ENCODE results near the gene EZH2.

Gene EZH2

DNA sequence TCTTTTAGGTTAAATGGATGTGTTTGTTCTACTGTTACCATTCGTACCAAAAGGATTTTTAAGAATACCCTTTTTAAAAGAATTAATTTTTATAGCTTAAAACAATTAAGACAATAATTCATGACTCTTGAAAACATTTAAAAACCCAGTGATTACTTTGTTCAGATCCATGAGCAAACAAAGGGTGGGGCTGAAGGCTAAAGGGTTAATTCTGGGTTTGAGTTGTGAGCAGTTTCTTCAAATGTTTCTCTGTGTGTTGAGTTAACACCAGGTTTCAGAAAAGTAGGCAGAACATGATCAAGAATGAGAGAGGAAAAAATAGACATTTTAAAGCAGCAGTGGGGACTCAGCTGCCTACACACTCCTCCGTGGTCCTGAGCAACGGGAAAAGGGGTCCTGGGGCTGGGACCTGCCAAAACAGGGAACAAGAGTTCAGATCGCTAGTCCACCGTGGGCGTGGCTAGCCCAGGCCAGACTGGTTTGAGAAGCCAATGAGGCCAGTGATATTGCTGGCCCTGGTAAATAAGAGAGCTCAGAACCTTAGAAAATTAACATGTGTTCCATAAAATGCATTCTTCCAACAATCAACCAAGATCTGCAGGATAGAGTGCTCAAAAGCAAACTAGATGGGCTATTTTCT, 14.9 kb upstream of the EZH2 start:
- no peak for DNase-seq

DNA sequence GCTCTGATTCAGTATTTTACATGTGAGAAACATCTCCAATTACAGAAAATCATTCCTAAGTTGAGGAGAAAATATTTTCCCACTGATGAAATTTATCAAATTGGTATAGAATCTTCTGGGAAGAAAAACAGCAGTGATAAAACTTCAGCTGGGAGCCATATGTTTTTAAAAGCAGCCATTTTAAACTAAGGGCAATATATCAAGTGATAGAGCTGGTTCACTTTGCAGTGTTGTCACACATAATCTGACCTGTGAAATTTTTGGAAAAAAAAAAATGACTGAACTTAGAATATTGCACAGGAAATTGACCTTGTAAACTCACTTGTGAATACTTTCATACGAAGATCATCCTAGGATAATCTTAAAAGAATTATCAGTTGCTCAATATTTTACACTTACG, 10.5 kb upstream of the EZH2 start:
- DNase-seq: no peak

DNA sequence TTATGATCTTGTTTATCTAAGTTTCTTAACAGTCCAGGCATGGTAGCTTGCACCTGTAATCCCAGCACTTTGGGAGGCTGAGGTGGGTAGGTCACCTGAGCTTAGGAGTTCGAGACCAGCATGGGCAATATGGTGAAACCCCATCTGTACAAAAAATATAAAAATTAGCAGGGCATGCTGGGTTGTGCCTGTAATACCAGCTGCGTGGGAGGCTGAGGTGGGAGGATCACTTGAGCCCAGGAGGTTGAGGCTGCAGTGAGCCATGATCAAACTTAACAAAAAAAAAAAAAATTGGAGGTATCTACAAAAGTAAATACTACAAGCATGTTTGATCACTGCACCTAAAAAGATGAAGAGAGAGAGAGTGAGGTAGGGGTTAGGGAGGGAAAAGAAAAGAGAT, 9.0 kb upstream of the EZH2 start:
- no peak for DNase-seq

DNA sequence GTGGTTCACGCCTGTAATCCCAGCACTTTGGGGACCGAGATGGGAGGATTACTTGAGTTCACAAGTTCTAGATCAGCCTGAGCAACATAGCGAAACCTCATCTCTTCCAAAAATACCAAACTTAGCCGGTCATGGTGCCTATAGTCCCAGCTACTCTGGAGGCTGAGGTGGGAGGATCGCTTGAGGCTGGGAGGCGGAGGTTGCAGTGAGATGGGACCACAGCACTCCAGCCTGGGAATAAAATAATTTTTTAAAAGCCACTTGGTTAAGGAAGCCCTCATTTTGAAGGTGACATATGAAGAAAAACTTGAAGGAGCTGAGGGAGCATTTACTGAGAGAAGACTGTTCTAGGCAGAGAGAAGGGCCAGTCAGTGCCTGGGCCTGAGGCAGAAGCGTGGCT, 4.2 kb upstream of the EZH2 start:
- no peak for DNase-seq

GRCh38 chr7:148886844-148887243, 2.8 kb upstream of the EZH2 start:
- DNase-seq: no peak

- DNase-seq: peak; percentile 88
Observed at GRCh38 chr7:148884299-148885022, 370 bp upstream of the EZH2 start.

DNA sequence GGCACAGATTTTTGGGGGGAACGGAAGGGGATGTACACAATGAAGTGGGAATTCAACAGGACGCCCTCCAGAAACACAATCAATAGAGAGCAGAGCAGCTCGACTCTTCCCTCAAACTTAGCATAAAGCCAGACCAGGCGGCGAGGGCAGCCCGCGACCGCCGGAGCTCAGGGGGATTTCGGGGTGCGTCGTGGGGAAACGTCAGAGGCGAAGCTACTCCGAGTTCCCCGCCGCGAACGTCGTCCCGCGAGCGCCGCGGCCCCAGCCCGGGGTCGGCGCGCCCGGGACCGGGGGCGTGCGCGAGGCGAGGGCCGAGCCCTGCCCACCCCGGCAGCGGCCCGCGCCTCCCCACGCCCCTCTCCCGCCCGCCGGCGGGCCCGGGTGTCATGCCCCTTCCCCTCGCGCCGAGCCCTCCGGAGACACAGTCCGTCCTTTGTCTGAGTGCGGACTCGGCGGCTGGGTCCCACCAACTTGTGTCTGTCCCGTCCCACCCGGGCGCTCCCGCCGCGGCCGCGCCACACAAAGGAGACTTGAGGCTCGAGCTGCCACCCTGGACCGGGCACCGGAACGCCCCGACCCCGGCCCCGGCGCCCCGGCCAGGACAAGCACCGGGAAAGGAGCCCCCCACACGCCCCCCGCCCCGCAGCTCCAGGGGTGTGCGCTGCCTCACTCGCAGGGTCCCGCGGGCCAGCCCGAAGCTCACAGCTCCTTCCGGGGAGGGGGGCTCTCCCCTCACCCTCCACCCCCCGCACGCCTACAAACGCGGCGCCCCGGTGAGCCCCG, 634 bp downstream of the EZH2 start:
- peak; percentile 70 for DNase-seq

DNA sequence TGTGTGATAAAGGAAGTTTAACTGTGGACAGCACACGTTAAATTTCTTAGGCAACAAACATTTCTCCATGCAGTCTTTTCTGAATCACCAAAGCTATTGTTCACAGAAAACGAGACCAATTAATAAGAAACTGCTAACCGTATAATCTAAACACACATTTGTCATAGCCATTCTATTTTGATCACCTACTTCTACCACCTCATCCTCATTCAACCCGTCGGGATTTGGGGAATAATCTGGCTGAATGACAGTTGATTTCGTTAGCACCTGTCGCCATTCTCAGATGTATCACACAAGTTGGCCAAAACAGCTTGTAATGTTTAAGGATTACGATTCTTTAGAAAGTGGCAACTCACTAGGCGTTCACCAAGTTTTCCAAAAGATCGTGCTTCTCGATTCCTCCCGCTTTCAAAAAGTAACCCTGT, 1.2 kb downstream of the EZH2 start:
- DNase-seq: no peak

DNA sequence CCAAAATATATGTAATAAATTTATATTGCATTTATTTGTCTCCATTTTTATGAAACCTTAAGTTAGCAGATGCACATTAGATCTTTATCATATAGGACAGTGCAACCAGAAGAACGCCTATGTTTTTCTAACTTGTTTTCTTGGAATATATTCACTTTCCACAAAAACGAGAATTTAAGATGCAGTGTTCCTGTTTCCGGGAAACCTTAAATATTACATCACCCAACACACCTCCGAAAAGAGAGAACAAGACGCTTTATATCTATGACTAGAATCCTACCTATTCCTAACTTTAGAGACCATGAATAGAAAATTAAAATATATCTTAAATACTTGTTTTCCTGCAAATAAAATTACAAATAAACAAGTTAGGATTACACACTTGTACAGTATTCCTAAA, 1.9 kb downstream of the EZH2 start:
- DNase-seq: no peak

GRCh38 chr7:148878317-148878716, 5.8 kb downstream of the EZH2 start:
- no peak for DNase-seq

- DNase-seq: no peak
Observed at GRCh38 chr7:148877517-148877916, 6.6 kb downstream of the EZH2 start.

GRCh38 chr7:148872188-148872587, 11.9 kb downstream of the EZH2 start:
- DNase-seq: no peak

DNA sequence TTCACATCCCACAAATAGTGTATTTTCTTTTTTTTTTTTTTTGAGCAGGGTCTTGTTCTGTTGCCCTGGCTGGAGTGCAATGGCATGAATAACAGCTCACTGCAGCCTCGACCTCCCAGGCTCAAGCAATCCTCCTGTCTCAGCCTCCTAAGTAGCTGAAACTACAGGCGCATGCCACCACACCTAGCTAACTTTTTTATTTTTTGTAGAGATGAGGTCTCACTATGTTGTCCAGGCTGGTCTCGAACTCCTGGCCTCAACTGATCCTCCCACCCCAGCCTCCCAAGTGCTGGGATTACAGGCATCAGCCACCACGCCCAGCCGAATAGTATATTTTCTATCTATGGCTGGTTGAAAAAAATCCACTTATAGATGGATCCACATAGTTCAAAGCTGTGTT, 12.5 kb downstream of the EZH2 start:
- DNase-seq: no peak

GRCh38 chr7:148871030-148871429, 13.1 kb downstream of the EZH2 start:
- DNase-seq: no peak

DNA sequence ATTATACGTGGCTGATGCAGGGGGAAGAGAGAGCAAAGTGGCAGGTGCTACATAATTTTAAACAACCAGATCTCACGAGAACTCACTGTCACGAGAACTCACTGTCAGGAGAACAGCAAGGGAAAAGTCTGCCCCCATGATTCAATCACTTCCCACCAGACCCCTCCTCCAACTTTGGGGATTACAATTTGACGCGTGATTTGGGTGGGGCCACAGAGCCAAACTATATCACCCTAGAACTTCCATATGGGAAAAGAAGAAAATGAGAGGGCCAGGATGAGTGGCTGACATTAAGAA, 15.8 kb downstream of the EZH2 start:
- no peak for DNase-seq

- DNase-seq: no peak
Observed at GRCh38 chr7:148867596-148868377, 16.3 kb downstream of the EZH2 start.

DNA sequence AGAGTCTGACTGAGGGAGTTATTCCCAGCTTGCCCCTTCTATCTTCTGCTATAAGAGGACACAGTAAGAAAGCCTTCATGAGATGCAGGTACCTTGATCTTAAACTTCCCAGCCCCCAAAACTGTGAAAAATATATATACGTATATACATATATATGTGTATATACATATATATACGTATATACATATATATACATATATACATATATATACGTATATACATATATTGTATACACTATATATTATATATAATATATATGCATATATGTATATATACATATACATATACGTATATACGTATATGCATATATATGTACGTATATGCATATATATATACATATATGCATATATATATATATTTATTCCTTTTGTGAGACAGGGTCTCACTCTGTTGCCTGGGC, 17.7 kb downstream of the EZH2 start:
- DNase-seq: no peak

DNA sequence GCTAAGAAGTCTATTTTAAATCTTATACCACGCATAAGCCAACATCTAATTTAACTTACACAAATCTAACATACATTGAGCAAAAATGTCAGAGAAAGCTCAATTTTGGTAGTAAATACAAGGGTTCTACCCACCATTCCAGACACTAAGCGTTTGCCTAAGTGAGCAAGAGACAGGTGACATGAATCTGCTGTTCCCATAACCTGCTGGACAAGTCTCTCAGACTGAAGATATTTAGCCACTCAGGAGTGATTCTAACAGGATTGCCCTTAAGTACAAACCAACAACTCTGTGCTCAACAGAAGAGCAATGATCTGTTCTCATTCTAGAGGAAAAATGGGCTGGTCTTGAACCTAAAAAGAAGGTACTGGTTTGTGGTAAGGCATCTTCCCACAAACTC, 18.8 kb downstream of the EZH2 start:
- DNase-seq: no peak

GRCh38 chr7:148863324-148863723, 20.8 kb downstream of the EZH2 start:
- DNase-seq: no peak

- no peak for DNase-seq
Observed at GRCh38 chr7:148862481-148862880, 21.6 kb downstream of the EZH2 start.

DNA sequence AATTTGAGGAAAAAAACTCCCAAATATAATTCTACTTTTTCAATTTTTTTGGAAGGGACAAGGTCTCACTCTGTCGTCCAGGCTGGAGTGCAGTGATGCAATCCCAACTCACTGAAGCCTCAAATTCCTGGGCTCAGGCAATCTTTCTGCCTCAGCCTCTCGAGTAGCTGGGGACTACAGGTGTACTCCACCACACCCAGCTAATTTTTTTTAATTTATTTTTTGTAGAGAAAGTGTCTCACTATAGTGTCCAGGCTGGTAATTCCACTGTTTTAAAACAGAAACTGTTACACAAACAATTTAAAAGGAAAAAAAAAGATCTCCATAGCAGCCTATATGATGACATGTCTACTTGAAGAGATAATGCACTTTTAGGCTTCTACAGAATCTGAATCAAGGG, 25.6 kb downstream of the EZH2 start:
- no peak for DNase-seq

DNA sequence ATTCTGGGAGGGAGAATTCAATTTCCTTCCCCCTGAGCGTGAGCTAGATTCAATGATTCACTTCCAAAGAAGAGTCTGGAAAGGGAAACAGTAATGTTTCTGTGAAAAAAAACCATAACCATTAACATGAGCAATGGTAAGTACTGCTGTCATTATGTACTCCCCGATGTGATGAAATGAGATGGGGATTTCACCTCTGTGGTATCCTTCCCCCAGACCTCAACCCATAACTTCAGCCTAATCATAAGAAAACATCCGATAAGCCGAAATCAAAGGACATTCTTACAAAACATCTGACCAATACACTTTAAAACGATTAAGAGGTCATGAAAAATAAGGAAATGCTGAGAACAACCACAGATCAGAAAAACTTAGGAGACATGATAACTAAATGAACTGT, 27.2 kb downstream of the EZH2 start:
- no peak for DNase-seq

GRCh38 chr7:148856578-148856881, 27.6 kb downstream of the EZH2 start:
- no peak for DNase-seq

- no peak for DNase-seq
Observed at GRCh38 chr7:148854983-148855382, 29.1 kb downstream of the EZH2 start.

Data from T-helper 9 cell (primary cell).